Activated T-helper 1 cell treated with anti-CD3 and anti-CD28 coated beads, Interleukin-12 subunit alpha, Interleukin-12 subunit beta, Interleukin-2, Interleukin-4 antibody, amounts not matched to agents 30 ng/mL and 10 ng/mL and 1 ng/mL, durations not matched to agents 14 hours and 24 hours and 36 hours (primary cell): Measurements from ENCODE around the gene SMARCA5. TPM values are rescaled to one million over a fixed set of nuclear protein-coding genes. Genes with fewer than 3 reads are reported as not detected.
"Not testable (repeated sequence)": the region's sequence is repeated elsewhere in the genome, so short reads cannot be mapped to it uniquely, and the experiment has no call there.

Source experiments
- DNase-seq: peaks from one replicate; pipeline ENCODE4 v3.0.0; 2021; ENCODE audit warnings: low spot score
- H3K27ac Mint-ChIP-seq: one replicate; pipeline ENCODE4 v1.8.0; 2021; ENCODE audit warnings: mild to moderate bottlenecking, mixed read lengths
- H3K27me3 Mint-ChIP-seq: one replicate; pipeline ENCODE4 v1.8.0; 2022; ENCODE audit warnings: mild to moderate bottlenecking, moderate library complexity, mixed read lengths; ENCODE audit not compliant: insufficient read depth
- H3K36me3 Mint-ChIP-seq: one replicate; pipeline ENCODE4 v1.8.0; 2021; ENCODE audit warnings: low read depth, mixed read lengths
- H3K4me1 Mint-ChIP-seq: one replicate; pipeline ENCODE4 v1.8.0; 2021; ENCODE audit warnings: low read depth, mixed read lengths
- H3K4me3 Mint-ChIP-seq: one replicate; pipeline ENCODE4 v1.8.0; 2021; ENCODE audit warnings: mild to moderate bottlenecking, moderate library complexity, mixed read lengths
- H3K9me3 Mint-ChIP-seq: one replicate; pipeline ENCODE4 v1.8.0; 2021; ENCODE audit warnings: mixed read lengths
- intact Hi-C: fragments of 100-400 bp; cut with micrococcal nuclease; formaldehyde crosslinking; loops from one replicate; pipeline ENCODE4 v1.15.1; 2024
- total RNA-seq: library from RNA; stranded (reverse); gene quantifications from 2 replicates; pipeline ENCODE4 v1.2.3, GENCODE V29; 2022

SMARCA5 gene
- total RNA-seq, 1 donor from 2014 or later = 59.9 TPM

- H3K4me1 Mint-ChIP-seq = peaks cover 29% of the 10 kb centered on the region
- H3K36me3 Mint-ChIP-seq = peaks cover 16% of the 10 kb centered on the region
- no peak for DNase-seq
- peaks cover 16% of the 10 kb centered on the region for H3K27me3 Mint-ChIP-seq
- H3K27ac Mint-ChIP-seq = peak overlapping the region; percentile 93
- intact Hi-C loops = loop anchor here (1.0 to 10.0 kb wide), 11 partner anchors 46 to 1667 kb away; partner anchors contain the start of genes ABCE1, ANAPC10, GAB1 and OTUD4
- H3K4me3 Mint-ChIP-seq = peak overlapping the region; percentile 94
- H3K9me3 Mint-ChIP-seq = no peaks in the 10 kb centered on the region
These were observed 556 bp upstream of the SMARCA5 start for GRCh38 chr4:143512978-143513313.

- no peak for DNase-seq
- peaks cover 23% of the 10 kb centered on the region for H3K36me3 Mint-ChIP-seq
- peak overlapping the region; percentile 93 for H3K27ac Mint-ChIP-seq
These were observed 630 bp downstream of the SMARCA5 start for GRCh38 chr4:143514169-143514495.

GRCh38 chr4:143514497-143514896 lies 995 bp downstream of the SMARCA5 start:
- H3K4me3 Mint-ChIP-seq = peak overlapping the region; percentile 94
- no peaks in the 10 kb centered on the region for H3K9me3 Mint-ChIP-seq
- H3K4me1 Mint-ChIP-seq = peaks cover 39% of the 10 kb centered on the region
- peak overlapping the region; percentile 93 for H3K27ac Mint-ChIP-seq
- H3K27me3 Mint-ChIP-seq = peaks cover 5% of the 10 kb centered on the region
- DNase-seq = no peak
- peaks cover 26% of the 10 kb centered on the region for H3K36me3 Mint-ChIP-seq
- intact Hi-C loops = loop anchor here (5.0 to 10.0 kb wide), 3 partner anchors 947 to 1390 kb away; no protein-coding TSS in a partner anchor

More at GRCh38 chr4:143514169-143514495, 630 bp downstream of the SMARCA5 start:
- Mint-ChIP-seq H3K9me3 (no peaks in the 10 kb centered on the region), H3K27me3 (peaks cover 9% of the 10 kb centered on the region), H3K4me1 (peaks cover 35% of the 10 kb centered on the region), H3K4me3 (peak overlapping the region; percentile 94)
- intact Hi-C loops = loop anchor here (5.0 to 10.0 kb wide), 3 partner anchors 947 to 1389 kb away; no protein-coding TSS in a partner anchor

- Mint-ChIP-seq H3K36me3 (peaks cover 30% of the 10 kb centered on the region), H3K27me3 (peaks cover 2% of the 10 kb centered on the region), H3K4me1 (peaks cover 43% of the 10 kb centered on the region), H3K4me3 (peak overlapping the region; percentile 94), H3K27ac (peak overlapping the region; percentile 93), H3K9me3 (no peaks in the 10 kb centered on the region)
- no peak for DNase-seq
- intact Hi-C loops = loop anchor here (5.0 to 10.0 kb wide), 3 partner anchors 948 to 1390 kb away; no protein-coding TSS in a partner anchor
These were observed 1.4 kb downstream of the SMARCA5 start for GRCh38 chr4:143514901-143515300.

GRCh38 chr4:143515905-143516304 lies 2.4 kb downstream of the SMARCA5 start:
- H3K27me3 Mint-ChIP-seq = peaks cover 2% of the 10 kb centered on the region
- peaks cover 52% of the 10 kb centered on the region for H3K4me1 Mint-ChIP-seq
- H3K27ac Mint-ChIP-seq = peak overlapping the region; percentile 53
- intact Hi-C loops = loop anchor here (10.0 kb wide), 1 partner anchor 1391 kb away; no protein-coding TSS in a partner anchor
- no peaks in the 10 kb centered on the region for H3K9me3 Mint-ChIP-seq
- H3K36me3 Mint-ChIP-seq = peaks cover 35% of the 10 kb centered on the region
- H3K4me3 Mint-ChIP-seq = peak overlapping the region; percentile 94
- no peak for DNase-seq

GRCh38 chr4:143517764-143518163 lies 4.3 kb downstream of the SMARCA5 start:
- Mint-ChIP-seq H3K27ac (no peak overlapping the region), H3K27me3 (no peaks in the 10 kb centered on the region), H3K4me1 (peaks cover 63% of the 10 kb centered on the region), H3K4me3 (no peak overlapping the region), H3K36me3 (peaks cover 47% of the 10 kb centered on the region), H3K9me3 (no peaks in the 10 kb centered on the region)
- DNase-seq = no peak
- intact Hi-C loops = loop anchor here (10.0 kb wide), 1 partner anchor 1393 kb away; no protein-coding TSS in a partner anchor

- Mint-ChIP-seq H3K4me3 (no peak overlapping the region), H3K4me1 (peaks cover 31% of the 10 kb centered on the region), H3K36me3 (peaks cover 53% of the 10 kb centered on the region), H3K9me3 (no peaks in the 10 kb centered on the region), H3K27ac (no peak overlapping the region), H3K27me3 (no peaks in the 10 kb centered on the region)
- intact Hi-C loops = no loop called here
- no peak for DNase-seq
These were observed 10.7 kb downstream of the SMARCA5 start for GRCh38 chr4:143524211-143524610.

- not testable (repeated sequence) for H3K9me3 Mint-ChIP-seq
- peaks cover 54% of the 10 kb centered on the region for H3K36me3 Mint-ChIP-seq
These were observed 14.5 kb downstream of the SMARCA5 start for GRCh38 chr4:143528046-143528445.

GRCh38 chr4:143531380-143531779 lies 17.9 kb downstream of the SMARCA5 start:
- Mint-ChIP-seq H3K4me1 (peaks cover 10% of the 10 kb centered on the region), H3K4me3 (no peak overlapping the region), H3K27ac (no peak overlapping the region), H3K36me3 (peaks cover 56% of the 10 kb centered on the region), H3K27me3 (no peaks in the 10 kb centered on the region), H3K9me3 (no peaks in the 10 kb centered on the region)
- intact Hi-C loops = no loop called here
- no peak for DNase-seq

More at GRCh38 chr4:143528046-143528445, 14.5 kb downstream of the SMARCA5 start:
- H3K27ac Mint-ChIP-seq, H3K27me3 Mint-ChIP-seq, H3K4me1 Mint-ChIP-seq, intact Hi-C loops, DNase-seq, H3K4me3 Mint-ChIP-seq: not testable (repeated sequence)

GRCh38 chr4:143531788-143532491 lies 18.4 kb downstream of the SMARCA5 start:
- Mint-ChIP-seq H3K9me3 (no peaks in the 10 kb centered on the region), H3K27me3 (no peaks in the 10 kb centered on the region), H3K36me3 (peaks cover 55% of the 10 kb centered on the region), H3K27ac (no peak overlapping the region), H3K4me3 (no peak overlapping the region), H3K4me1 (peaks cover 10% of the 10 kb centered on the region)
- no peak for DNase-seq
- intact Hi-C loops = no loop called here

- H3K27ac Mint-ChIP-seq = peak overlapping the region; percentile 32
- no peaks in the 10 kb centered on the region for H3K27me3 Mint-ChIP-seq
- intact Hi-C loops = no loop called here
- H3K9me3 Mint-ChIP-seq = peaks cover 5% of the 10 kb centered on the region
- H3K4me3 Mint-ChIP-seq = no peak overlapping the region
- H3K4me1 Mint-ChIP-seq = peaks cover 27% of the 10 kb centered on the region
- peaks cover 58% of the 10 kb centered on the region for H3K36me3 Mint-ChIP-seq
- DNase-seq = no peak
These were observed 25.6 kb downstream of the SMARCA5 start for GRCh38 chr4:143538979-143539669.

- intact Hi-C loops = no loop called here
- DNase-seq = no peak
- no peak overlapping the region for H3K27ac Mint-ChIP-seq
- peaks cover 60% of the 10 kb centered on the region for H3K36me3 Mint-ChIP-seq
- peaks cover 27% of the 10 kb centered on the region for H3K4me1 Mint-ChIP-seq
- H3K4me3 Mint-ChIP-seq = no peak overlapping the region
- no peaks in the 10 kb centered on the region for H3K27me3 Mint-ChIP-seq
- peaks cover 5% of the 10 kb centered on the region for H3K9me3 Mint-ChIP-seq
These were observed 26.1 kb downstream of the SMARCA5 start for GRCh38 chr4:143539670-143540023.

GRCh38 chr4:143549928-143550327 lies 36.4 kb downstream of the SMARCA5 start:
- Mint-ChIP-seq H3K27ac (no peak overlapping the region), H3K36me3 (peaks cover 52% of the 10 kb centered on the region)

More at GRCh38 chr4:143549928-143550327, 36.4 kb downstream of the SMARCA5 start:
- Mint-ChIP-seq H3K27me3 (no peaks in the 10 kb centered on the region), H3K4me3 (no peak overlapping the region), H3K9me3 (no peaks in the 10 kb centered on the region), H3K4me1 (peaks cover 6% of the 10 kb centered on the region)
- intact Hi-C loops = no loop called here
- DNase-seq = no peak
